Activated CD8-positive, alpha-beta memory T cell treated with anti-CD3 and anti-CD28 coated beads, Interleukin-2, amount 50 U/mL, for 4 hours (primary cell): ENCODE results near the gene C19orf33.

Source experiments
- DNase-seq: peaks from one replicate; pipeline ENCODE4 v3.0.0-alpha.2; 2020

C19orf33 gene

DNA sequence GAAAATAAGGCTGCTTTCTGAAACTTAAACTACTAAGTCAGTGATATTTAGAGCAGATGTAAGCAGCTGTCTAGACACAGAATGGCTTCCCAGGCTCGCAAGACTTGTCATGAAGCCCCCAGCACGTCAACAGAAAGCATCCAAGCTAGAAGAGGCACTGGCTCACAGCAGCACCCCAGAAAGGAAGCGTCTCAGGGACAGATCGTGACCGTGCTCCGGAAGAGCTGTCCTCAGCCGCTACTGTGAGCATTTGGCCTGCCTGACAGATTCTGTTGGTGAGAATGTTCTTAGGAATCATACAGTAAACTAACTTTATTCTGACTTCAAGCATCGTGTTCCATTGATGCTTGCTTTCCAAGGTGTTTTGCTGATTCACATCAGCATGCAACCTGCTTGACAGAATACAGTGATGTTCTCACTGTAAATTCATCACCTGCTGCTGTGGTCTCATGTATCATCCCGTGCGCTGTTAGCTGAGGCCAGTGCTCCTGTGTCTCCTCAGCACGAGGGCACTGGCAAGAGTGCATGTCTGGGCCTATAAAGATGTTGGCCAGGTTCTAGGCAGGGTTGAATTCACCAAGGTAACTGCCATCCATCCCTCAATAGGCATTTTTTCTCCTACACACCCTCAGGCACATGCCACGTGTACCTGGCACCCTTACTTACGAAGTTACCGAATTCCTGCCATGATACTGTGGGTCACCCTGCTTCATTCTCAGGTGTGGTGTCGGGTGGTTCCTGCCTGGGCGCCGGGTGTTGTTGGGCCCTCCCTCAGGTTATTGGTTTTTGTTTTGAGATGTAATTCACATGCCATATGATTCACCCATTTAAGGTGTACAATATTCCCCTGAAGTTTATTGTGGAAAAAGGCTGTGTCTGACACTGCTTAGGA lies 23.8 kb upstream of the C19orf33 start:
- no peak for DNase-seq

- DNase-seq: no peak
Measured at GRCh38 chr19:38281811-38282566, 22.1 kb upstream of the C19orf33 start.

DNA sequence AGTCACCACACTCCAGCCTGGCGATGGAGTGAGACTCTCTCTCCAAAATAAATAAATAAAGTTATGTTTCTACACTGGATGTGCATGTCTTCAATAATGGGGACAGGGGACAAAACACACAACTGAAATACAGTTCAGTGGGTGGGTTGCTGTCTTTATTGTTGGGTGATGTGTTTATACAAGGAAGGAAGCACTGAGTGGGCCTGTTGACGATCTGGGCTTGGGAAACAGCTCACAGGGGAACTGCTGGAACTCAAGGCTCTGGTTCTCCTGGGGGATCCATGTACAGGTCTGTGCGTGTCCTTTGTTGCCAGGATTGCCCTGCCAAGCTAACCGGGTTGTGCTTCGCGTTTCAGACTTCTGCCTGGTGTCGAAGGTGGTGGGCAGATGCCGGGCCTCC lies 20.8 kb upstream of the C19orf33 start:
- DNase-seq: no peak

- DNase-seq: no peak
Measured at GRCh38 chr19:38284422-38284821, 19.6 kb upstream of the C19orf33 start.

GRCh38 chr19:38285567-38285966 lies 18.5 kb upstream of the C19orf33 start:
- DNase-seq: no peak

- DNase-seq: no peak
Measured at GRCh38 chr19:38287604-38288003, 16.4 kb upstream of the C19orf33 start.

GRCh38 chr19:38288123-38288855 lies 15.8 kb upstream of the C19orf33 start:
- no peak for DNase-seq

GRCh38 chr19:38289955-38290354 lies 14.1 kb upstream of the C19orf33 start:
- no peak for DNase-seq

DNA sequence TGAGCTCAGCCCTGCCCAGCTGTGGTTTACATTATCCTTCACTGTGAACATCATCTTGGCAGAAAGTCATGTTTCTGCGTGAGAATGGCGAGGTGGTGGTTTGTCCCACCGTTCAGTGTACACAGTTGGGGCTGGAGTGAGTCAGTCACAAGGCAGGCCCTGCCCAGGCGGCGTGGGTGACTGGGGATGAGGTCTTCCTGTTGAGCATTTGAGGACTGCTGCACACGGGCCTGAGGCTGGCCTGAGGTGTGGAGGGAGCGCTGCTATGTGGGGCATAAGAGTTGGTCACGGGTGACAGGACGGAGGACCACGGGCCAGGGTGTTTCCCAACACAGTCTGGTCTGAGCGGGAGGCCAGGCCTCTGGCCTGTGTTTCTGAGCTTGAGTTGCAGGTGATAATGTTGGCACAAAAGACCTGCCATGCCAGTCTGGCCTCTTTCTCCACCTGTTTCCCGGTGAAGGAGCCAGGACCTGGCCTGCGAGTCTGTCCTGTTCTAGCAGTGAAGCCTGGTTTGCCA lies 13.4 kb upstream of the C19orf33 start:
- no peak for DNase-seq

GRCh38 chr19:38291855-38292254 lies 12.2 kb upstream of the C19orf33 start:
- no peak for DNase-seq

DNA sequence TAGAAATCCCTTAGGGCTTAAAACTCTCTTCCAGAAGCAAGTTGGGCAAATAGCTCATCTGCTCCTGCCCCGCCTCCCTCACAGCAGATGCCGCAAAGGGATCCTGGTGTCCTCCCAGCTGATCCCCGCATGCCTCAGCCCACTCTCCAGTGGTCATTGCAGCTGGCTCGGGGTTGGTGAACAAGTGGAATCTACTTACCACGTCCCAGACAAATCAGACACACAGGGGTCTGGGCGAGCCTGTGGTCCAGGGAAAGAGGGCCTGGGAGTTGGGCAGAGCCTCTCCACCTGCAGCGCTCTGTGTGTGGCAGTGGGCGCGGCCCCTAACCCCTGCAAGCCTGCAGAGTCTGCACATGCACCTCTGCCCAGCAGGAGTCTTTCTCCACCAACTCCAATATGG lies 10.8 kb upstream of the C19orf33 start:
- no peak for DNase-seq

DNA sequence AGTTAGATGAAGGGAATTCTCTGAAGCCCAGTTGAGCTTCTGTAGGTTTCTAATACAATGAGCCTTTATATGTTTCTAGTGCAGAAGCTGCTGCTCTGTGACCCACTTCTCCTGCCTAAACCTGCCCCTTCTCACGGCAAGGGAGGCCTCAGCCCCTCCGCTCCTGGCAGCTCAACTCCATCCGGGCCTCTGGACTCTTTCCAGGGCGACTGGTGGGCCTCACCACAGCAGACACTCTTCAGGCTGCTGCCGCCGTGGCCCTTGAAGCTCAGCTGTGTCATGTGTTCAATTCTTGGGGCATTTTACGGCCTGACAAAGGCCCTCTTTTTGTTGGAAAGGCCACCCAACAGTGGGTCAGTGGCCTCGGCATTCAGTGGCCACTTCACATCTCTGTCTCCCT lies 10.0 kb upstream of the C19orf33 start:
- DNase-seq: no peak

- DNase-seq: no peak
Measured at GRCh38 chr19:38298821-38299680, 5.0 kb upstream of the C19orf33 start.

DNA sequence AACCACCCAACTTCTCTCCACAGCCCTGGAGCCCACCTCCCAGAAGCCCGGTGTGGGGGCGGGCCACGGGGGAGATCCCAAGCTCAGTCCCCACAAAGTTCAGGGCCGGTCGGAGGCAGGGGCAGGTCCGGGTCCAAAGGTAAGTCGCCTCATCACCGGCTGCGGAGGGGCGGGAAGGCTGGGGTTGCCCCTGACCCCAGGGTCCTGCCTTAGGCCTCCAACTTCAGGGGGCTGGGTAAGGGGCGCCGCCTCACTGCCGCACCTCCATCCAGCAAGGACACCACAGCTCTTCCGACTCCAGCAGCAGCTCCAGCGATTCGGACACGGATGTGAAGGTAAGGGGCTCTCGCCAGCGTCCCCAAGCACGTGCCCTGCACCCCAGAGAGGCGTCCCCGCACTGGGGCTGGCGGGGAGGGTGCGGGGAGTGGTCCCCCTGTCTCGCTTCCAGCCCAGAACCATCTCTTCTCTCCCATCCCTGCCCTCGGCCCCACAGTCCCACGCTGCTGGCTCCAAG lies 358 bp downstream of the C19orf33 start:
- DNase-seq: no peak

DNA sequence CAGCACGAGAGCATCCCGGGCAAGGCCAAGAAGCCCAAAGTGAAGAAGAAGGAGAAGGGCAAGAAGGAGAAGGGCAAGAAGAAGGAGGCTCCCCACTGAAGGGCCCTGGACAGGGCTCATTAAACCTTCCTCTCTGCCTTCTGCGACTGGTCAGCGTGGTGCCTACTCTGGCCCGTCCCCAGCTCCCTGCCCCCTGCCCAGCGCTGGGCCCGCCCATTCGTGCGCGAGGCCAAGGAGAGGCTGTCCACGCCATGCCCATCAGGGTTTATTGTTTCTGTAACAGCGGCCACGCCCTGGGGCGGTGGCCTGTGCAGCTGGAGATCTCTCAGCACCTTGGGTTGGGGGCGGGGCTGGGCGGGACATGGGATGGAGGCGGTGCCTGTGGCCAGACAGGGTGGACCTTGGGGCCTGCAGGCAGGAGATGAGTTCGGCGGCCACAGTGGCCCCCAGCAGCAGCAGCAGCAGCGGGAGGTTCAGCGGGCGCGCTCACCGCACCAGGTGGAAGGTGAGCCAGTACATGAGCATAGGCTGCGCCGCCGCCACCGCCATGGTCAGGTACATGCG lies 897 bp downstream of the C19orf33 start:
- no peak for DNase-seq

GRCh38 chr19:38306236-38306635 lies 2.2 kb downstream of the C19orf33 start:
- no peak for DNase-seq

DNA sequence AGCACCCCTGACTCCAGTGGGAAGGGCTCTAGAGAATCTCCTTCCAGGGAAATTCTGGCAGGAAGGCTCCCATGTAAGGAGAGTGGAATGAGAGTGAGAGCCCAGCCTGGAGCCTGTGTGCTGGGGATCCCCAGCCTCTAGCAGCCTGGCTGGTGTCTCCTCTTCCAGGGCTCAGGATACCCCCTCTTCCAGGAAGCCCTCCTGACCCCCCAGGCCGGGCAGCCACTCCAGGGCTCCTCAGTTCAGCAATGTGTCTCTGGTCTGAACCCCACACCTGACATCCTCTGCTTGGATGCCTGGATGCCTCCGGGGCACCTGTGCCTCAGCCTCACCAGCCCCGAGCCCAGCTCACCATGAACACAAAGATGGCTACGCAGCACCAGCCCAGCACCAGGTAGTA lies 3.0 kb downstream of the C19orf33 start:
- no peak for DNase-seq

GRCh38 chr19:38307597-38307996 lies 3.5 kb downstream of the C19orf33 start:
- no peak for DNase-seq

- no peak for DNase-seq
Measured at GRCh38 chr19:38308006-38308766, 4.1 kb downstream of the C19orf33 start.

GRCh38 chr19:38308926-38309614 lies 5.0 kb downstream of the C19orf33 start:
- no peak for DNase-seq
